Femur (tissue), 1 donor: ENCODE results near the gene DYDC1.
"Not testable (repeated sequence)": the region's sequence is repeated elsewhere in the genome, so short reads cannot be mapped to it uniquely, and the experiment has no call there.

ENCODE experiments used
- DNase-seq: peaks from one replicate; pipeline ENCODE4 v3.0.0-alpha.2; 2017

The DYDC1 gene

DNA sequence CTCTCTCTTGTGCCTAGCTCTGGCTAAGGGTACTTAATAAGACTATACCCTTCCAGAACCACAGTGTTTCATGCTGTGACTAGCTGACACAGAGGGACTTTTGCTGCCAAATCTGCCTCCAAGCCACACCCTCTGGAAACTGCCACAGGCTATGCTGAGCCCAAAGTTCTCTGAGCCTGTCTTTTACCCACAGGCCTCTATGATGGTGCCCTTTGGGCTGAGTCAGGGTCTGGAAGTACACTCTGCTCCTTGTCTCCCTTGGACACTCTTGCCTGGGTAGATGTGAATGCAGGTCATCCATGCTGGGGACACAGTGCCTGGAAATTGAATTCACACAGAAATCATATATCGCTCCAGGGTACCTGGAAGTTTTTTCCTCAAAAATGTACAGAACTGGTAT, 22.6 kb downstream of the DYDC1 start:
- DNase-seq: no peak

DNA sequence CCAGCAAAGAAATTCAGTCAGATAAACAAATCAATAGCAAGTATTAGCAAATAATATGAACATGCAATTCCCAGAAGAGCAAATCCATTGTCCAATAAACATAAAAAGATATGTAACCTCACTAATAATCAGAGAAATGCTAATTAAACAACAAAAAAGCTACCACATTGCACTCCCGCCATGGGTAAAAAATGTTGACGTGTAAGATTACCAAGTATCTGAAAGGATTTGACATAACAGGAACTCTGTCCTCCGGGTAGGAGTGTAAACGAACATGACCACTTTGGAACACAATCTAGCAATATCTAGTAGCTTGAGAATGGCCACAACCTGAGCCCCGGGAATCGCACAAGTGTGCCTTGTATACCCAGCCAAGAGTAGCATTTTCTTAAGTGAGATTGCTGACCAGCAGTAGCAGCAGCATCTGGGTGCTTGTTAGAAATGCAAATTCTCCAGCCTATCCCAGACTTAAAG, 31.6 kb downstream of the DYDC1 start:
- DNase-seq: no peak

DNA sequence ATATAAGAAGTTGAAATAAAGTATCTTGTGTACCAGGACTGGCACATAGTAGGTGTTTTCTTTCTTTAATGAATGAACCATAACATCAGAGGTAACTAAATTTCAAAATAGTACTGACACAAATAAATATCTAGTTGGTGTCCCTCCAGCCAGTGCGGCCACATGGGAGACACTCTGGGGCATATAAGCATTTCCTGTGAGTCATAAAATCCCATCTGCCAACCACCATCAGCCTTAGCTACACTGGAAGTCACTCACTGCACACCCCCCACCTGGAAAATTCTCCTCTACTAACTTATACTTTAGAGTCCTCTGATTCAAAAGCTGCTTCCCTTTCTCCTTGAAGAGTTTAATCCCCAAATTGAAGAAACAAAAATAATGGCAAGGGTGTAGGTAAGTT, 32.5 kb downstream of the DYDC1 start:
- no peak for DNase-seq

DNA sequence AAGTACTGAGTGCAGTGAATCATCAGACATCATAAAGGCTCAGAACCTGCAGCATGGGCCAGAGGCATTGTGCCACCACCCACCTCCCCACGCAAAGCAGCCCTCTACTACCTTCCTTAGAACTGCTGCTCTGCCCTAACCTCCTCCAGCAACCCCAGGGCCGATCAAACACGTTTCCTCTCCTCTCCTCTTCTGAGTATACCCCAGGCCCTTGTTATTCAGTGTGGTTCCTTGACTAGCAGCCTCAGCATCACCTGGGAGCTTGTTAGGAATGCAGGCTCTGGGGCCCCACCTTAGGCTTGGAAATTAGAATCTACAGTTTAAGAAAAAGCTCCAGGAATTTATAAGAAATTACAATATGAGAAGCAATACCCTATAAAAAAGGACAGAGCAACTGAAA, 33.2 kb downstream of the DYDC1 start:
- no peak for DNase-seq

DNA sequence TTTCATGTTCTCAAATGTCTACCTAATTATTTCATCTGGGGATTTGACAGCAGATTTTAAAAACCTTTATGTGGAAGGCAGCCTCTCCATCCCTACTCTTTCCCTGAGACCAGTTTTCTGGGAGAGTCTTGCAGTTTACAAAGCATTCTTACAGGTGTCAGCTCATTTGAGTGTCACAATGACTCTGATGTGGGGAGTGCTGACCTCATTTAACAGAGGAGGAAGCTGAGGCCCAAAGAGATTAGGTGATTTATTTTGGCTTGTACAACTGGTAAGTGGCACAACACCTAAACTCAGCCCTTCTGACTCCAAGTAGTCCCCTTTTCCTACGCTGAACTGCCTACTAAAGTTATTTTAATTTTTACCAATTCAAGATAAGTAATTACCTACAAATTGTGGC, 33.8 kb downstream of the DYDC1 start:
- DNase-seq: no peak

DNA sequence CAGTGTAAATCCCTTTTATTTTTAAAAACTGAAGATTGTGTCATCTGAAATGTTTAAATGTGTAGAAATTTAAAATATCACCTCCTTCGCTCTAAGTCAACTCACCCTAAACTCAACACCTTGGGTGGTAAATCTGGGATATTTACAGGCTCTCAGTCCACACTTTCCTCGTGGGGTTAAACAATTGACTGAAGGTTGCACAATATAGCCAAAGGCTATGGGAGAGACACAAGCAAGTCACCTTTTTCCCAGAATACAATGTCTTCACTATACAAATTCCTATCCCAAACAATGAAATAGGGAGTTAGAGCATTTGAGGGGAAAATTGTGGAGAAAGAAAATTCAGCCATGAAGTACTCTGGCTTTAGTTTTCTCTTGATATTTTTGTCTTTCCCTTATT, 34.4 kb downstream of the DYDC1 start:
- no peak for DNase-seq

DNA sequence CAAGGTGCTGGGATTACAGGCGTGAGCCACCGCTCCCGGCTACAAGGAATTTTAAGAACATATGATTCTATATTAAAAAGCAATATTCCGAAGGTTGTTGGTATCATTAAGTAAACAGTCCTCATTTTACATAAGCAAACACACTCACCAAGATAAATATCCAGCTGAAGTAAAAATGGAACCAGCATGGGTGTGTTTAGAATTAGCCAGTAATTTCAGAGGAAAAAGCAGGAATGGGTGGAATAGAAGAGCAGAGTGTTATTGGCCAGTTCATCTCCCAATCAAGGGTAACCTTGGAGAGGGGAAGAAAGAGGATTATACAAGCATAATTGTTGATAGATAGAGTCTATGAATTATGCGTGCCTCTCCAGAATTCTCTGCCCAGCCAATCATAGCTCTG, 35.4 kb downstream of the DYDC1 start:
- DNase-seq: no peak

DNA sequence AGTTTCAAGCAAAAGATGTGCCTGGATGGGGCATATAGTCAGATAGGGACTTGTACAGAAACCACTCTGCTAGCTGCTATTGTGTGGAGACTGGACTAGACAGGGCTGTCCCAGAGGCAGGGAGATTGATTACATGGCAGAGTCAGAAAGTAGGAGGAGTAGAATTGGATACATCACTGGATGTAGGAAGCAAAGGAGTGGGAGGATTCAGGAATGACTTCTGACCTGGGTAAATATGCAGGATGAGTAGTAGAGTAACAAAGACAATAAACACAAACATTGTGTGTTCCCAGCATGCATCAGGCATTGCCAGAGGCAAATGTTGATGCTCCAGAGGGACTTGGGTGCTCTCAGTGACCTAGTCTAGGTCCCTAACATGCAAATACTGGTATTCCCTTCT, 36.2 kb downstream of the DYDC1 start:
- no peak for DNase-seq

DNA sequence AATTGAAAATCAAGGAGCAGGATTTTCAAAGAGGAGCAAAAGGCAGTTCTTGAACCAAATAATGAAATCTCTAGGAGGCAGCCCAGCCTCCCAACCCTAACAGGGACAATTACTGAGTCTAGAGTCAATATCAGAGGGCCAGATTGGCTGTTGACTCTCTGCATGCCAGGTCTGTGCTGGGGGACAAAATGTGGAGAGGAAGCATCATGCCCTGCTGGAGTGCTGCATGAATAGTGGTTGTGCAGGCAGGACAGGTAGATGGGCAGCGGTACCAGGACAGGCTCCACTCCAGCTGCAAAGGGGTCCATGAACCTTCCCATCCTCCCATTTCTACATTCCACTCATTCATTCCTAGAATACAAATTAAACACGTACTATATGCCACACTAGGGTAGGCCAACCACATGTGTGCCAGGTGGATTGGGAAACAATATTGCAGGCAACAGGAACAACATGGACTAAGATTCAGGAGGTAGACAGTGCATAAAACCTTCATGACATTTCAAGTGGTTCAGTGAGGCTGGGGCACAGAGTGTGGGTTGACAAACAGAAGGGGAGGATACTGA, 36.7 kb downstream of the DYDC1 start:
- no peak for DNase-seq

DNA sequence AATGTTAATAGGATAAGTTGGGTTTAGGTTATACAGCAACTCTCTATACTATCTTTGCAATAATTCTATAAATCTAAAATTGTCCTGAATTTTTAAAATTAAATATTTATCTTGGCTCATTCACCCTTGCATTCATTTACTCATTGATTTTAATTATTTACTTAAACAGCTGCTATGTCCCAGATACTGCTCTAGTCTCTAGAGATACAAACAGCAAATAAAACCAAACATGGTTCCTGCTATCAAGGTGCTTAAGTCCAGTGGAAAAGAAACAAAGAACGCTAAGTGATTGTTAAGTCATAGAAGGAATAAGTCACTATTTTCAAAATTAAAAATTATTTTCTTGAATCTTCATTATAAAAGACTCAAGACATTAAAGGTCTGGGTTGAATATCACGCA, 37.2 kb downstream of the DYDC1 start:
- DNase-seq: no peak

DNA sequence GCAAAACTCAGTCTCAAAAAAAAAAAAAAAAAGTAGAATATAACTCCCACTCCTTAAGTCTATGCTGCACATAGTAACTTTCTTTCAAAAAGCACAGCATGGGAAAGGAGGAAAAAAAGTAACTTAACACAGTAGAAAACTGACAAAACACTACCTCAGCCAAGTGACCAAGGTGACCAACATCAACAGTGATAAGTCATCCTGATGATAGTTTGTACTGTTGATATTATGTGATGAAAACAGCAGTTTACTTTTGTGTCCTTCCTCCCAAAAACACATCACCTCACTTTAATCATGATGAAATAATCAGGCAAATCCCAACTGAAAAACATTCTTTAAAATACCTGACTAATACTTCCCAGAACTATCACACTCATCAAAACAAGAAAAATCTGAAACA, 37.8 kb downstream of the DYDC1 start:
- DNase-seq: no peak

DNA sequence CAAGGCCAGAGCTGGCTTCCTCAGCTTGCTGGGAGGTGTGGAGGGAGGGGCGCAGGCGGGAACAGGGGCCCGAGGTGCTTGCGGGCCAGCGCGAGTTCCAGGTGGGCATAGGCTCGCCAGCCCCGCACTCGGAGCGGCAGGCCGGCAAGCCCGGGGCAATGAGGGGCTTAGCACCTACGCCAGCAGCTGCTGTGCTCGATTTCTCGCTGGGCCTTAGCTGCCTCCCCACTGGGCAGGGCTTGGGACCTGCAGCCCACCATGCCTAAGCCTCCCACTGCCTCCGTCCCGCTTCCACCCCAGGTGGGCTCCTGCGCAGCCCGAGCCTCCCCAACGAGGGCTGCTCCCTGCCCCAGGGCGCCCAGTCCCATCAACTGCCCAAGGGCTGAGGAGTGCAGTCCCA, 41.2 kb downstream of the DYDC1 start:
- DNase-seq: no peak

DNA sequence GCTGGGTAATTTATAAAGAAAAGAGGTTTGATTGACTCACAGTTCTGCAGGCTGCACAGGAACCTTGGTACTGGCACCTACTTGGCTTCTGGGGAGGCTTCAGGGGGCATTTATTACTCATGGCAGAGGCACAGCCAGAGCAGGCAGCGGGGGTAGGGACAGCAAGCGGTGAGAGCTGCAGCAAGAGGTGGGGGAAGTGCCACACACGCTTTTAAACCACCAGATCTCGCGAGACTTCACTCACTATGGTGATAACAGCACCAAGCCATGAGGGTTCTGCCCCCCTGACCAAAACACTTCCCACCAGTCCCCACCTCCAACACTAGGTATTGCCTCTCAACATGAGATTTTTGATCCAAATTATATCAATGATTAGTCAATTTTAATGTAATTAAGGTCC, 43.0 kb downstream of the DYDC1 start:
- DNase-seq: no peak

DNA sequence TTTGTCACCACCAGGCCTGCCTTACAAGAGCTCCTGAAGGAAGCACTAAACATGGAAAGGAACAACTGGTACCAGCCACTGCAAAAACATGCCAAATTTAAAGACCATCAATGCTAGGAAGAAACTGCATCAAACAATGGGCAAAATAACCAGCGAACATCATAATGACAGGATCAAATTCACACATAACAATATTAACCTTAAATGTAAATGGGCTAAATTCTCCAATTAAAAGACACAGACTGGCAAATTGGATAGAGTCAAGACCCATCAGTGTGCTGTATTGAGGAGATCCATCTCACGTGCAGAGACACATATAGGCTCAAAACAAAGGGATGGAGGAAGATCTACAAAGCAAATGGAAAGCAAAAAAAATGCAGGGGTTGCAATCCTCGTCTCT, 50.6 kb downstream of the DYDC1 start:
- not testable (repeated sequence) for DNase-seq

DNA sequence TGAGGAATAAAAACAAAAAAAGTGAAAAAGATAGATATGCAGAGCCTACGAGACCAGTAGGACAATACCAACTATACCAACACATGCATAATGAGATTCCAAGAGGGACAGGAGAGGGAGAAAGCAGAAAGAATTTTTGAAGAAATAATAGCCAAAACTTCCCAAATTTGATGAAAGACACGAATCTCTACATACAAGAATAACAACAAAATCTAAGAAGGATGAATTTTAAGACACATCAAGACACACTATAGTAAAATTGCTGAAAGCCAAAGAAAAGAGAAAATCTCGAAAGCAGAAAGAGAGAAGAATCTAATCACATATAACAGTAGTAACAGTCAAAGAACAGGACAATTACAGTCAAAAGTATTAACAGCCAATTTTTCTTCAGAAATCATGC, 59.6 kb downstream of the DYDC1 start:
- DNase-seq: no peak

DNA sequence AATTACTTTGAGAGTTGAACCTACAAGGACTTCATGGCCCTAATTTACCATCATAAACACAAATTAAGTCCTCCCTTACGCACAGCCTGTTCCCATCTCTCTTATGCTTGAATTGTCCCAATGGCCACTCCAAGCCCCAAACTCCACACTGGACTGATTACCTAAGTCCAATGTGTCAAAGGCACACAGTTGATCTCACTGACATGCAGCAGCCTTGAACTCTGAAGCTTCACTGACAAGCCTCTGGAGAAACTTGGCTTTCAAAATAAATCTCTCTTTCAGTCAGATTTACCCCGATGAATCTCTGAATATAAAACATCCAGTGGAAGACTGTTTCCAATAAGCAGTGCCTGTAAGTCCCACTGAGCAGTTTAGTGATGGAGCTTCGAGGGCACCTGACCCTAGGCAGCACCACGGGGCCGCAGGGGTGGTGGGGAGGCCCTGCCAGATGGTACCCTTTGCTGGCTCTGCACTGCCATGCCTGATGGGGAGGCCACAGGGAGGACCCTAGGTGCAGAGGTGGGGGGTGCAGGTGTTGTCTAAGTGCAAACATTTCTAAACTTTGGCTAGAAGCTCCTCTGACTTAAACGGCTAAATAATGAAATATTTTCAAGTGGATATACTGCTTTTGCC, 63.8 kb downstream of the DYDC1 start:
- no peak for DNase-seq

DNA sequence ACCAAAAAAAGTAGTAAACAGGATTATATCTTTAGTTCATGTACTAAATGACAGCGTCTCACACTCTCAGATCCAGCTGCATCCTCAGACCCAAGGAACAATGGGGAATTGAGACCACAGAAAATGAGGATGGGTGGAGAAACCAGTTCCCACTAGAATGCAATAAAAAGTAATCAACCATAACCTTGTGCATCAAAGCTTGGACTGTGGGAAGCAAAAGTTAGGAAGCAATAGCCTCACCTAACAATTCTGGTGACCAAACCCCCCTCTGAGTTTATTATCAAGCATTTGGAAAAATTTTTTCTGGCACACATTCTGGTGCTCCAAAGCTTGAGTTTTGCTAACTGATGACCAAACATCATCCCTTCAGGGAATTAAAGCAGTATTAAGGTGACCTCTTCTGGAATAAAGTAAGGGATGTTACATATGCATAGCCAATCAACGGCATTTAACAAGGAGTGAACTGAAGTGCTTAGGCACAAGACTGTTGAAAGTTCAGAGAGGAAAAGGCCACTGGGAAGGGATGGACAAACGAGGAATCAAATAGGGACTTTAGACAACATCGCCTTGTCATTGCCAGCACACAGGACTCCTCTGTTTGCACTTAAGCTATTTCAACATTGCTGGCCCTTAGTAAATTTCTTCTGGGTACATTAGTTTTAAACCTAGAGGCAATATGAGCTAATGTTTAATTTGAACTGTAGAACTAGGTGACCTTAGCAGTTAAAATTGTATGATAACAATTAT, 65.9 kb downstream of the DYDC1 start:
- no peak for DNase-seq

DNA sequence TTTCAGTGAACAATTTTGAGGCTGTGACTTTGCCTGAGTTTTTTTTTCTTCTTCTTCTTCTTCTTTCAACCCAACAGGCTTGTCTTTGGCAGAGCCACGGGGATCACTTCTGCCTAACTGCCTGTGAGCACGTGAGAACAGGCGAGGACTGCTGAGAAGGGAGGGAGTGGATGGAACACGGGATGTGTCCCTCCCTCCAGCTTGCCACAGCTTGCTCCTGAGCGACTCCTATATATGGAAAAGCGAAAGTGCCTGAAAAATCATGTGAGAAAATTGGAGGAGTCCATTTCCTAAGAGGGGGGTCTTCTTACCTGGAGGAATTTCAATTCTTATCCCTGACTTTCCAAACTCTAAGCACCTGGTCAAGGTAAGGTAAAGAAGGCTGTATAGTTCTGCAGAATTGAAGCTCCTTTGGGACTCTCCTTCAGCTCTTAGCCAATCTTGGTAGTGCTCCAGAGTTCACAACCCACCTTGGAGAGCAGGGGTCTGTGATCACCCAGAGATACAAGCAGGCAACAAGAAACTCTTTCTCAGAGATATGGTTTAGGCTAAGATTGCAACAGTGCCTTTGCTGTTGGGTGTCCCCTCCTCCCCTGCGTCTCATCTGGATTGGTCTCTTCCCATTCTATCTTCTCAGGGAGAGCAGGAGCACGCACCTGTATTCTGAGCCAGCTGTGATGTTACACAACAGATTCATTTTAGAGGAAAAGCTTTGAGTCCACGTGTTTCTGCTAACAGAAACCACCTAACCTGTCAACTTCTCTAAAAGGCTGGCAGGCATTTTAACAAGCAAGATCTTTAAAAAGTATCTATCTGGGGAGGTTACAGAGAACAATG, 66.9 kb downstream of the DYDC1 start, which contains the start of gene MAT1A:
TSS of gene MAT1A (minus strand) at position 208 of the 837 bp plus-strand sequence. CDS start 235 bp downstream, outside the sequence.
- DNase-seq: no peak

DNA sequence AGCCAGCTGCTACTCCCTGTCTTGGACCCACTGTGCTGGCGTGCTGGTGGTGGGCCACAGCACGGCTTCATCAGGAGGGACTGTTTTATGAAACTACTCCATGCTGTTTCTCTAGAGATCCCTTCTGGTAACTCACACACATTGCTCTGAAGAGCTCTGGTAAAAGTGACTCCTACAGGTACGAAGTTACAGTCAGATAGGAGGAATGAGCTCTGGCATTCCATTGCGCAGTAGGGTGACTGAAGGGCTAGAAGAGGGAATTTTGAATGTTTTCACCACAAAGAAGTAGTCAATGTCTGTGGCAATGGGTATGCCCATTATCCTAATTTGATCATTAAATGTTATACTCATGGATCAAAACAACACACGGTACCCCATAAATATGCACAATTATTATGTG, 67.7 kb downstream of the DYDC1 start:
- DNase-seq: no peak
